GM21381 (cell line): ENCODE results near the gene ATRAID.
"Not testable (repeated sequence)": the region's sequence is repeated elsewhere in the genome, so short reads cannot be mapped to it uniquely, and the experiment has no call there.

Experiments
- ATAC-seq: cut with Tn5 transposase; IDR thresholded peaks from one replicate; pipeline ENCODE4 v1.9.1; 2021; ENCODE audit warnings: mild to moderate bottlenecking, moderate library complexity; ENCODE audit not compliant: unreplicated experiment

ATRAID gene

GRCh38 chr2:27211943-27212625 is at the start of gene ATRAID, which contains the start of gene SLC5A6:
Gene ATRAID (plus strand): TSS chr2:27212041. CDS start chr2:27212369, 328 bp downstream.
Gene SLC5A6 (minus strand): TSS chr2:27212268. CDS start chr2:27207650, 4,618 bp downstream.
- ATAC-seq = peak; percentile 81

- no peak for ATAC-seq
These were observed 49.4 kb upstream of the ATRAID start for GRCh38 chr2:27162151-27163121.

GRCh38 chr2:27164960-27165763 is 46.7 kb upstream of the ATRAID start:
- ATAC-seq = no peak

- ATAC-seq = no peak
These were observed 41.1 kb upstream of the ATRAID start for GRCh38 chr2:27170581-27171337.

- no peak for ATAC-seq
These were observed 40.4 kb upstream of the ATRAID start for GRCh38 chr2:27171351-27171848.

- no peak for ATAC-seq
These were observed 37.2 kb upstream of the ATRAID start for GRCh38 chr2:27174638-27175037.

GRCh38 chr2:27175330-27175729 is 36.5 kb upstream of the ATRAID start:
- no peak for ATAC-seq

- not testable (repeated sequence) for ATAC-seq
These were observed 36.1 kb upstream of the ATRAID start for GRCh38 chr2:27175781-27176180.

- ATAC-seq = no peak
These were observed 34.1 kb upstream of the ATRAID start for GRCh38 chr2:27177441-27178351.

GRCh38 chr2:27178469-27178868 is 33.4 kb upstream of the ATRAID start:
- ATAC-seq = no peak

- ATAC-seq = no peak
These were observed 32.4 kb upstream of the ATRAID start for GRCh38 chr2:27179344-27180000.

GRCh38 chr2:27182346-27182745 is 29.5 kb upstream of the ATRAID start:
- no peak for ATAC-seq

GRCh38 chr2:27184115-27184514 is 27.7 kb upstream of the ATRAID start:
- ATAC-seq = no peak

GRCh38 chr2:27185331-27186026 is 26.4 kb upstream of the ATRAID start:
- no peak for ATAC-seq

GRCh38 chr2:27186613-27187345 is 25.1 kb upstream of the ATRAID start:
- no peak for ATAC-seq

- no peak for ATAC-seq
These were observed 21.9 kb upstream of the ATRAID start for GRCh38 chr2:27189989-27190388.
